A549 treated with RU486 at 1 μM for 4 hours (cell line): ENCODE results near the gene IRS1. TPM values are rescaled to one million over a fixed set of nuclear protein-coding genes. Genes with fewer than 3 reads are reported as not detected.

Source experiments
- total RNA-seq: library from RNA; stranded (reverse); fragments of 200-300 nt; extraction: Qiagen RNA extraction; gene quantifications from 5 replicates; pipeline ENCODE4 v1.2.3, GENCODE V29; 2022; ENCODE audit warnings: low read depth

Gene IRS1, protein sequence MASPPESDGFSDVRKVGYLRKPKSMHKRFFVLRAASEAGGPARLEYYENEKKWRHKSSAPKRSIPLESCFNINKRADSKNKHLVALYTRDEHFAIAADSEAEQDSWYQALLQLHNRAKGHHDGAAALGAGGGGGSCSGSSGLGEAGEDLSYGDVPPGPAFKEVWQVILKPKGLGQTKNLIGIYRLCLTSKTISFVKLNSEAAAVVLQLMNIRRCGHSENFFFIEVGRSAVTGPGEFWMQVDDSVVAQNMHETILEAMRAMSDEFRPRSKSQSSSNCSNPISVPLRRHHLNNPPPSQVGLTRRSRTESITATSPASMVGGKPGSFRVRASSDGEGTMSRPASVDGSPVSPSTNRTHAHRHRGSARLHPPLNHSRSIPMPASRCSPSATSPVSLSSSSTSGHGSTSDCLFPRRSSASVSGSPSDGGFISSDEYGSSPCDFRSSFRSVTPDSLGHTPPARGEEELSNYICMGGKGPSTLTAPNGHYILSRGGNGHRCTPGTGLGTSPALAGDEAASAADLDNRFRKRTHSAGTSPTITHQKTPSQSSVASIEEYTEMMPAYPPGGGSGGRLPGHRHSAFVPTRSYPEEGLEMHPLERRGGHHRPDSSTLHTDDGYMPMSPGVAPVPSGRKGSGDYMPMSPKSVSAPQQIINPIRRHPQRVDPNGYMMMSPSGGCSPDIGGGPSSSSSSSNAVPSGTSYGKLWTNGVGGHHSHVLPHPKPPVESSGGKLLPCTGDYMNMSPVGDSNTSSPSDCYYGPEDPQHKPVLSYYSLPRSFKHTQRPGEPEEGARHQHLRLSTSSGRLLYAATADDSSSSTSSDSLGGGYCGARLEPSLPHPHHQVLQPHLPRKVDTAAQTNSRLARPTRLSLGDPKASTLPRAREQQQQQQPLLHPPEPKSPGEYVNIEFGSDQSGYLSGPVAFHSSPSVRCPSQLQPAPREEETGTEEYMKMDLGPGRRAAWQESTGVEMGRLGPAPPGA (N-terminal part only)
- 11.5 to 17.3 TPM (median 15.6 TPM) in 5 replicates for total RNA-seq

DNA sequence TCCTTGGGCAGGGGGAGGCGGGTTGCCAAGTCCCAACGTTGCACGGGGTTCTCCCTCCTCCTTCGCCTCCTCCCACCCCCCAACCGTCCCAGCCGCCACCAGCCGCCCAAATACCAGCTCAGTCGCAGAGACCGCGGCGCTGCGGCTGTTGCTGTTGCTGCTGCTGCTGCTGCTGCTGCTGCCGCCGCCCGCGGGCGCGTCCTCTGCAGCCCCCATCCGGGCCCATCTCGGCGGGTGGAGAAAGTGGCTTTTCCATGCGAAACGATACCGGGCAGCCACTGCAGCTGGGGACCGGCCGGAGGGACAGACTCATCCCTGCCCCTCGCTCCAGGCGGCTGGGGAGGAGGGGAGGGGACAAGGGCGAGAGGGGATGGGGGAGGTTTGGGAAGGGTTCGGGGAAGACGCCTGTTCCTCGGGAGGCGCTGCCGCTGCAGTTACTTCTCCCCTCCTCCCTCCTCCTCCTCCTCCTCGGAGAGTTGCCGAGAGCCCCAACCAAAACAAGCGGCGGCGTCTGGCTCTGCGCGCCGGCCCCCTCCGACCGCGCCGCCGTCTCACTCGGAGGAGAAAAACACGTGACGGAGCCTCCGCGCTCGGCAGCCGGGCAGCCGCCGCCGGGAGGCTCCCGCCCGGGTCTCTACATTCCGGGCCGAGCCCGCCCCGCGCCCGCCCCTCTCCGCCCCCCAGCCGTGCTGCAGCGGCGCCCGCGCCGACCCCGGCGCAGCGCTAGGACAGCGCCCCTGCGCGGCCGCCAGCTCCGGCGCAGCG, at the start of gene IRS1:
IRS1 (minus strand) TSS at position 610 of the 765 bp plus-strand sequence. CDS start 1,082 bp downstream, outside the sequence.

DNA sequence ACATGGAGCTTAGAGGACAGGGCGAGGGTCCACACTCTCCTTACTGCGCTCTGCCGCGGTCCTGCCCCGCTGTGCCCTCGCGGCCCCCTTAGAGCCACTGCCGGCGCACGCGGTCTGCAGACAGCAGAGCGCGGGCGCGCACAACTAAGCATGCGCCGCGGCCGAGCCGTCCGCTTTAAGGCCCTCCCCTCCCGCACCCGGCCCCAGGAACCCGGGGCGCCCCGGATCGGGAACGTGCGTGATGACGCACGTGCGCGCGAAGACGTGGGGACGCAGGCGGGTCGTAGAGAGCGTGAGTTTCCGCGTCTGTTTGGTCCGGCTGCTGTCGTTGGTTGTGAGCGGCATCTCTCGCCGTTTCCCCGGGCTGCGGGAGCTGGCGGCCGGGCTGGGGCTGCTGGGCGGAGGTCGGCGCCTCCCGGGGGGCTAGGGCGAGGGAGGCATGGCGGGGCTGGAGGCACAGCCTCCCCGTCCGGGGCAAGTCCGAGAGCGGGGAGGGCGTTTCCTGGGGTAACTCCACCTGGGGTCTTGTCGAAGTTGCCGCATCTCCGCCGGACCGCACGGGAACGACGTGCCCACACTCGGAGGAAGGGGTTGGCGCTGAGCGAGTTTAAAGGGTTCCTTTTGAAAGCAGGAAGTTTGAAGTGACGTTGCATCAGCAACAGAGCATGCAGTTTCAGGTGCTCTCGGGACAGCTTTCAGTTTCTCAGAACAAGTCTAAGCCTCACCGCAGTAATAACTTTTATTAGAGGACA, 36.4 kb upstream of the IRS1 start, which contains the start of gene RHBDD1:
RHBDD1 (plus strand) TSS at position 259 of the 752 bp plus-strand sequence. CDS start 28,640 bp downstream, outside the sequence.

Other genes with a start within 250 kb of the IRS1 start
- gene RHBDD1, start 36.2 kb upstream of the IRS1 start, total RNA-seq = 7.0 to 10.7 TPM (median 9.1 TPM) in 5 replicates